Panc1 (cell line): ENCODE data around the gene UGGT1. TPM values are rescaled to one million over a fixed set of nuclear protein-coding genes. Genes with fewer than 3 reads are reported as not detected.

ENCODE experiments used
- ATAC-seq: fragments of 200-7000 bp; cut with Tn5 transposase; 2 replicates; pipeline ENCODE4 v1.9.1; 2020; ENCODE audit warnings: mild to moderate bottlenecking, moderate library complexity
- BruUV-seq: library from RNA; stranded (reverse); fragments of 400-500 nt; replicated peaks from 2 replicates; lab custom pipeline; 2021; lab: Mats Ljungman, UMichigan
- CTCF ChIA-PET: fragments of 300-600 bp; sonication (Branson Sonifier 250); formaldehyde crosslinking; loops from one replicate; lab custom pipeline; 2022; ENCODE audit warnings: antibody characterized with exemption; lab: Charles Lee
- POLR2A ChIA-PET: fragments of 300-600 bp; sonication (Branson Sonifier 250); formaldehyde crosslinking; loops from one replicate; lab custom pipeline; 2022; ENCODE audit warnings: antibody characterized with exemption; lab: Charles Lee
- DNase-seq: peaks from one replicate; pipeline ENCODE4 v3.0.0-alpha.2; 2010; ENCODE audit warnings: low read depth, low spot score
- H3K27ac ChIP-seq: 2 replicates; pipeline ENCODE4 v1.5.1; 2011; ENCODE audit warnings: mild to moderate bottlenecking, low read length, inconsistent platforms
- H3K27me3 ChIP-seq: fragments of 200-500 bp; sonication (Bioruptor generic); 2 replicates; pipeline ENCODE4 v1.6.0; 2014; ENCODE audit warnings: low read length, inconsistent platforms; ENCODE audit not compliant: control insufficient read depth, insufficient read depth
- H3K36me3 ChIP-seq: fragments of 200-500 bp; sonication (Bioruptor generic); 2 replicates; pipeline ENCODE4 v1.5.1; 2014; ENCODE audit warnings: inconsistent platforms, mild to moderate bottlenecking, low read length, moderate library complexity; ENCODE audit not compliant: control insufficient read depth, insufficient read depth
- H3K4me1 ChIP-seq: 2 replicates; pipeline ENCODE4 v1.5.1; 2011; ENCODE audit warnings: inconsistent platforms, mild to moderate bottlenecking, low read length, moderate library complexity; ENCODE audit not compliant: control insufficient read depth, insufficient read depth
- H3K4me3 ChIP-seq, 2 experiments: 2 replicates each; pipeline ENCODE4 v1.5.1; 2011 to 2012; ENCODE audit warnings: low read depth in 2 of 2, low read length in 2 of 2, mild to moderate bottlenecking in 2 of 2, inconsistent platforms in 1 of 2, moderate library complexity in 1 of 2
- H3K9me3 ChIP-seq: fragments of 200-500 bp; sonication (Bioruptor generic); 2 replicates; pipeline ENCODE4 v1.5.1; 2014; ENCODE audit warnings: low read depth, mild to moderate bottlenecking, inconsistent platforms, low read length, moderate library complexity; ENCODE audit not compliant: control insufficient read depth, insufficient read depth
- CTCF ChIP-seq: fragments of 450-650 bp; IDR thresholded peaks from 2 replicates; pipeline ENCODE4 v1.5.1; 2017; ENCODE audit warnings: mild to moderate bottlenecking
- POLR2AphosphoS5 ChIP-seq: IDR thresholded peaks from 2 replicates; pipeline ENCODE4 v1.6.1; 2012; ENCODE audit warnings: mild to moderate bottlenecking, low read depth, low read length, moderate library complexity
- REST ChIP-seq, 2 experiments: IDR thresholded peaks; 2 replicates each; pipeline ENCODE4 v1.6.1; 2011 to 2012; ENCODE audit warnings: low read depth in 2 of 2, control low read depth in 1 of 2, low read length in 1 of 2, mild to moderate bottlenecking in 1 of 2, moderate library complexity in 1 of 2; ENCODE audit not compliant: insufficient read depth in 1 of 2
- SIN3A ChIP-seq: IDR thresholded peaks from 2 replicates; pipeline ENCODE4 v1.6.1; 2012; ENCODE audit warnings: low read depth, mild to moderate bottlenecking, low read length, moderate library complexity, borderline replicate concordance; ENCODE audit not compliant: insufficient read depth
- TCF7L2 ChIP-seq: IDR thresholded peaks from 2 replicates; pipeline ENCODE4 v1.6.1; 2011; ENCODE audit warnings: mild to moderate bottlenecking, low read depth, low read length, inconsistent platforms
- in situ Hi-C: cut with HindIII; loops from 2 replicates; pipeline ENCODE4 v1.10.0; 2016; ENCODE audit warnings: low sequenced_read_pairs, low pct_unique_long_range_greater_than_20kb
- intact Hi-C: fragments of 100-400 bp; cut with micrococcal nuclease; formaldehyde crosslinking; loops from one replicate; pipeline ENCODE4 v1.10.0; 2022; ENCODE audit not compliant: unreplicated experiment
- total RNA-seq: library from RNA; stranded (reverse); gene quantifications from one replicate; pipeline ENCODE4 v1.2.1, GENCODE V29; 2021; ENCODE audit not compliant: unreplicated experiment

Gene UGGT1
- total RNA-seq, 1 experiment from 2014 or later: 64.2 TPM

- no peaks in the 10 kb centered on the region for H3K9me3 ChIP-seq
- H3K4me1 ChIP-seq: peaks cover 5% of the 10 kb centered on the region; the same call in 1 of the 2 replicates
- ChIA-PET POLR2A (no interaction called here), CTCF (no interaction called here)
- no peaks in the 10 kb centered on the region for H3K27me3 ChIP-seq
- DNase-seq: no peak
- H3K36me3 ChIP-seq: no peaks in the 10 kb centered on the region
- peak; percentile 76; the same call in 1 of the 2 replicates for ATAC-seq
- intact Hi-C loops: no loop called here
- no TSS peak for BruUV-seq
- in situ Hi-C loops: no loop called here
- no peak overlapping the region for H3K27ac ChIP-seq
- no peak overlapping the region for H3K4me3 ChIP-seq
- TF ChIP-seq POLR2AphosphoS5 (no peak), CTCF (no peak), REST (IDR thresholded peaks at IDR 0.05; ENCODE audit: insufficient read depth in 1 of 2, low read depth in 2 of 2, low read length in 1 of 2) (no peak), SIN3A (no peak), TCF7L2 (no peak)
These were observed 21.2 kb upstream of the UGGT1 start for GRCh38 chr2:128069769-128070168.

- POLR2A ChIA-PET: interaction anchor here (0.6 kb wide), 1 partner anchor 16 kb away, joined by 5 read pairs; no protein-coding TSS in a partner anchor
- H3K9me3 ChIP-seq: no peaks in the 10 kb centered on the region
- CTCF ChIA-PET: no interaction called here
- no peak overlapping the region for H3K27ac ChIP-seq
- intact Hi-C loops (no loop called here), in situ Hi-C loops (no loop called here)
- H3K36me3 ChIP-seq: no peaks in the 10 kb centered on the region
- no TSS peak for BruUV-seq
- no peaks in the 10 kb centered on the region for H3K27me3 ChIP-seq
- TF ChIP-seq REST (IDR thresholded peaks at IDR 0.05; ENCODE audit: insufficient read depth in 1 of 2, low read depth in 2 of 2, low read length in 1 of 2) (no peak), CTCF (no peak), TCF7L2 (no peak)
- ATAC-seq: no peak
- no peak for DNase-seq
- no peak overlapping the region for H3K4me3 ChIP-seq
- peaks cover 5% of the 10 kb centered on the region; the same call in 1 of the 2 replicates for H3K4me1 ChIP-seq
These were observed 17.7 kb upstream of the UGGT1 start for GRCh38 chr2:128073278-128073677.
